ENCODE results near the gene IFNA1. TPM values are rescaled to one million over a fixed set of nuclear protein-coding genes. Genes with fewer than 3 reads are reported as not detected.
"Not testable (repeated sequence)": the region's sequence is repeated elsewhere in the genome, so short reads cannot be mapped to it uniquely, and the experiment has no call there.

The IFNA1 gene
- total RNA-seq, 2 experiments from 2014 or later, result not detected

- ATAC-seq (no peak), DNase-seq (peak; percentile 76)
- Mint-ChIP-seq H3K9me3 (no peaks in the 10 kb centered on the region), H3K4me3 (no peak overlapping the region), H3K4me1 (ENCODE audit: low read depth) (no peaks in the 10 kb centered on the region), H3K27ac (no peak overlapping the region), H3K27me3 (peaks cover 15% of the 10 kb centered on the region), H3K36me3 (ENCODE audit: low read depth) (no peaks in the 10 kb centered on the region)
- intact Hi-C loops (cut with micrococcal nuclease), result loop anchor here (10.0 kb wide), 1 partner anchor 350 kb away; no protein-coding TSS in a partner anchor
- peak; percentile 40 for TF ChIP-seq CTCF (IDR thresholded peaks at IDR 0.05)
- ChIA-PET CTCF (interaction anchor here (0.6 to 3.7 kb wide), 59 partner anchors 8 to 362 kb away, joined by 3 to 21 read pairs (median 4); partner anchors contain the start of genes IFNA8 and KLHL9), POLR2A (interaction anchor here (0.6 to 0.7 kb wide), 2 partner anchors 46 to 108 kb away, joined by 3 read pairs; no protein-coding TSS in a partner anchor)
Measured at GRCh38 chr9:21434202-21435014, 5.8 kb upstream of the IFNA1 start.

GRCh38 chr9:21435015-21435383 lies 5.2 kb upstream of the IFNA1 start:
- CTCF ChIA-PET, result interaction anchor here (0.7 to 3.7 kb wide), 52 partner anchors 8 to 361 kb away, joined by 3 to 21 read pairs (median 5); partner anchors contain the start of genes IFNA8 and KLHL9
- H3K4me1 Mint-ChIP-seq (ENCODE audit: low read depth); DNase-seq; POLR2A ChIA-PET; H3K4me3 Mint-ChIP-seq; H3K36me3 Mint-ChIP-seq (ENCODE audit: low read depth); H3K9me3 Mint-ChIP-seq; ATAC-seq; H3K27ac Mint-ChIP-seq: not testable (repeated sequence)
- H3K27me3 Mint-ChIP-seq, result peaks cover 15% of the 10 kb centered on the region
- intact Hi-C loops (cut with micrococcal nuclease), result loop anchor here (10.0 kb wide), 1 partner anchor 350 kb away; no protein-coding TSS in a partner anchor

- POLR2A ChIA-PET, result no interaction called here
- ATAC-seq, result peak; percentile 74
- no peak overlapping the region for H3K27ac Mint-ChIP-seq
Measured at GRCh38 chr9:21443849-21444625, 3.8 kb downstream of the IFNA1 start.

GRCh38 chr9:21449312-21449711 lies 9.1 kb downstream of the IFNA1 start:
- intact Hi-C loops (cut with micrococcal nuclease), result loop anchor here (10.0 kb wide), 1 partner anchor 215 kb away; no protein-coding TSS in a partner anchor
- H3K9me3 Mint-ChIP-seq, result not testable (repeated sequence)

More at GRCh38 chr9:21443849-21444625, 3.8 kb downstream of the IFNA1 start:
- peak; percentile 11 for DNase-seq
- no peaks in the 10 kb centered on the region for H3K9me3 Mint-ChIP-seq
- H3K27me3 Mint-ChIP-seq, result no peaks in the 10 kb centered on the region
- peak overlapping the region; percentile 0 for H3K4me3 Mint-ChIP-seq
- CTCF ChIA-PET, result interaction anchor here (0.6 to 3.7 kb wide), 8 partner anchors 10 to 369 kb away, joined by 3 to 12 read pairs (median 6); no protein-coding TSS in a partner anchor
- intact Hi-C loops (cut with micrococcal nuclease), result loop anchor here (10.0 kb wide), 1 partner anchor 209 kb away; no protein-coding TSS in a partner anchor
- no peaks in the 10 kb centered on the region for H3K36me3 Mint-ChIP-seq (ENCODE audit: low read depth)
- H3K4me1 Mint-ChIP-seq (ENCODE audit: low read depth), result peaks cover 13% of the 10 kb centered on the region
- no peak for TF ChIP-seq CTCF (IDR thresholded peaks at IDR 0.05)

GRCh38 chr9:21450733-21451394 lies 10.6 kb downstream of the IFNA1 start:
- no peaks in the 10 kb centered on the region for H3K9me3 Mint-ChIP-seq
- intact Hi-C loops (cut with micrococcal nuclease), result no loop called here
- no peak for ATAC-seq

More at GRCh38 chr9:21449312-21449711, 9.1 kb downstream of the IFNA1 start:
- ATAC-seq; H3K4me1 Mint-ChIP-seq (ENCODE audit: low read depth); H3K27me3 Mint-ChIP-seq; H3K27ac Mint-ChIP-seq; H3K36me3 Mint-ChIP-seq (ENCODE audit: low read depth); POLR2A ChIA-PET; DNase-seq; H3K4me3 Mint-ChIP-seq: not testable (repeated sequence)
- CTCF ChIA-PET, result interaction anchor here (1.2 to 1.5 kb wide), 2 partner anchors 123 to 214 kb away, joined by 4 read pairs; no protein-coding TSS in a partner anchor

More at GRCh38 chr9:21450733-21451394, 10.6 kb downstream of the IFNA1 start:
- TF ChIP-seq CTCF (IDR thresholded peaks at IDR 0.05), result no peak
- H3K36me3 Mint-ChIP-seq (ENCODE audit: low read depth), result no peaks in the 10 kb centered on the region
- CTCF ChIA-PET, result interaction anchor here (1.5 kb wide), 1 partner anchor 125 kb away, joined by 4 read pairs; no protein-coding TSS in a partner anchor
- H3K4me3 Mint-ChIP-seq, result no peak overlapping the region
- H3K27ac Mint-ChIP-seq, result no peak overlapping the region
- no peak for DNase-seq
- no peaks in the 10 kb centered on the region for H3K4me1 Mint-ChIP-seq (ENCODE audit: low read depth)
- POLR2A ChIA-PET, result no interaction called here
- H3K27me3 Mint-ChIP-seq, result peaks cover 3% of the 10 kb centered on the region
